ENCODE data around the gene OFD1.
A peak's percentile ranks its signal among the peaks of the same experiment; 100 is the strongest.

Gene OFD1

GRCh38 chrX:13748486-13748885 is 13.9 kb downstream of the OFD1 start:
- in situ Hi-C loops (cut with HindIII; ENCODE audit: low pct_unique_long_range_greater_than_20kb, low sequenced_read_pairs): no loop called here
- TF ChIP-seq JUND (IDR thresholded peaks at IDR 0.05; ENCODE audit: low read depth): no peak
- no peak for DNase-seq (ENCODE audit: low read depth in 1 of 2, low spot score in 1 of 2)

GRCh38 chrX:13750204-13750603 is 15.7 kb downstream of the OFD1 start:
- no peak for TF ChIP-seq JUND (IDR thresholded peaks at IDR 0.05; ENCODE audit: low read depth)
- DNase-seq (ENCODE audit: low read depth in 1 of 2, low spot score in 1 of 2): peak; percentile 27 to 71
- in situ Hi-C loops (cut with HindIII; ENCODE audit: low pct_unique_long_range_greater_than_20kb, low sequenced_read_pairs): no loop called here

- no peak for DNase-seq (ENCODE audit: low read depth in 1 of 2, low spot score in 1 of 2)
- in situ Hi-C loops (cut with HindIII; ENCODE audit: low pct_unique_long_range_greater_than_20kb, low sequenced_read_pairs): no loop called here
- no peak for TF ChIP-seq JUND (IDR thresholded peaks at IDR 0.05; ENCODE audit: low read depth)
Measured at GRCh38 chrX:13750812-13751211, 16.3 kb downstream of the OFD1 start.

- no peak for TF ChIP-seq JUND (IDR thresholded peaks at IDR 0.05; ENCODE audit: low read depth)
- no peak for DNase-seq (ENCODE audit: low read depth in 1 of 2, low spot score in 1 of 2)
- in situ Hi-C loops (cut with HindIII; ENCODE audit: low pct_unique_long_range_greater_than_20kb, low sequenced_read_pairs): no loop called here
Measured at GRCh38 chrX:13752141-13752540, 17.6 kb downstream of the OFD1 start.

- DNase-seq (ENCODE audit: low read depth in 1 of 2, low spot score in 1 of 2): no peak
- in situ Hi-C loops (cut with HindIII; ENCODE audit: low pct_unique_long_range_greater_than_20kb, low sequenced_read_pairs): no loop called here
- no peak for TF ChIP-seq JUND (IDR thresholded peaks at IDR 0.05; ENCODE audit: low read depth)
Measured at GRCh38 chrX:13752646-13753045, 18.1 kb downstream of the OFD1 start.

- in situ Hi-C loops (cut with HindIII; ENCODE audit: low pct_unique_long_range_greater_than_20kb, low sequenced_read_pairs): no loop called here
- no peak for TF ChIP-seq JUND (IDR thresholded peaks at IDR 0.05; ENCODE audit: low read depth)
- no peak for DNase-seq (ENCODE audit: low read depth in 1 of 2, low spot score in 1 of 2)
Measured at GRCh38 chrX:13754765-13755164, 20.2 kb downstream of the OFD1 start.

GRCh38 chrX:13755254-13755653 is 20.7 kb downstream of the OFD1 start:
- in situ Hi-C loops (cut with HindIII; ENCODE audit: low pct_unique_long_range_greater_than_20kb, low sequenced_read_pairs): no loop called here
- no peak for TF ChIP-seq JUND (IDR thresholded peaks at IDR 0.05; ENCODE audit: low read depth)
- no peak for DNase-seq (ENCODE audit: low read depth in 1 of 2, low spot score in 1 of 2)

- TF ChIP-seq JUND (IDR thresholded peaks at IDR 0.05; ENCODE audit: low read depth): no peak
- no peak for DNase-seq (ENCODE audit: low read depth in 1 of 2, low spot score in 1 of 2)
- in situ Hi-C loops (cut with HindIII; ENCODE audit: low pct_unique_long_range_greater_than_20kb, low sequenced_read_pairs): no loop called here
Measured at GRCh38 chrX:13756381-13756780, 21.8 kb downstream of the OFD1 start.

GRCh38 chrX:13759152-13759718 is 24.7 kb downstream of the OFD1 start:
- in situ Hi-C loops (cut with HindIII; ENCODE audit: low pct_unique_long_range_greater_than_20kb, low sequenced_read_pairs): no loop called here

GRCh38 chrX:13760426-13760825 is 25.9 kb downstream of the OFD1 start:
- TF ChIP-seq JUND (IDR thresholded peaks at IDR 0.05; ENCODE audit: low read depth): no peak
- no peak for DNase-seq (ENCODE audit: low read depth in 1 of 2, low spot score in 1 of 2)
- in situ Hi-C loops (cut with HindIII; ENCODE audit: low pct_unique_long_range_greater_than_20kb, low sequenced_read_pairs): no loop called here

More at GRCh38 chrX:13759152-13759718, 24.7 kb downstream of the OFD1 start:
- DNase-seq (ENCODE audit: low read depth in 1 of 2, low spot score in 1 of 2): no peak
- TF ChIP-seq JUND (IDR thresholded peaks at IDR 0.05; ENCODE audit: low read depth): no peak

GRCh38 chrX:13761606-13762414 is 27.3 kb downstream of the OFD1 start:
- in situ Hi-C loops (cut with HindIII; ENCODE audit: low pct_unique_long_range_greater_than_20kb, low sequenced_read_pairs): no loop called here
- DNase-seq (ENCODE audit: low read depth in 1 of 2, low spot score in 1 of 2): no peak
- no peak for TF ChIP-seq JUND (IDR thresholded peaks at IDR 0.05; ENCODE audit: low read depth)

GRCh38 chrX:13763489-13763888 is 28.9 kb downstream of the OFD1 start:
- TF ChIP-seq JUND (IDR thresholded peaks at IDR 0.05; ENCODE audit: low read depth): no peak
- in situ Hi-C loops (cut with HindIII; ENCODE audit: low pct_unique_long_range_greater_than_20kb, low sequenced_read_pairs): no loop called here
- peak in 1 of 2 experiments; percentile 6 for DNase-seq (ENCODE audit: low read depth in 1 of 2, low spot score in 1 of 2)

GRCh38 chrX:13764281-13764680 is 29.7 kb downstream of the OFD1 start:
- no peak for TF ChIP-seq JUND (IDR thresholded peaks at IDR 0.05; ENCODE audit: low read depth)
- in situ Hi-C loops (cut with HindIII; ENCODE audit: low pct_unique_long_range_greater_than_20kb, low sequenced_read_pairs): no loop called here
- DNase-seq (ENCODE audit: low read depth in 1 of 2, low spot score in 1 of 2): no peak

Data from T47D (cell line).